PC-9 (cell line): ENCODE data around the gene ISLR2.

Experiments used
- EZH2 ChIP-seq: fragments of 200-600 bp; sonication (generic); IDR thresholded peaks from 2 replicates; pipeline ENCODE4 v1.8.0; 2017; ENCODE audit warnings: antibody characterized with exemption, low read depth
- TF ChIP-seq, protein P1 (sequence below): fragments of 200-600 bp; sonication (generic); conservative IDR thresholded peaks from 2 replicates; pipeline ENCODE4 v1.6.1; 2017; ENCODE audit warnings: mixed run types, antibody characterized with exemption, mild to moderate bottlenecking, moderate library complexity

DNA sequence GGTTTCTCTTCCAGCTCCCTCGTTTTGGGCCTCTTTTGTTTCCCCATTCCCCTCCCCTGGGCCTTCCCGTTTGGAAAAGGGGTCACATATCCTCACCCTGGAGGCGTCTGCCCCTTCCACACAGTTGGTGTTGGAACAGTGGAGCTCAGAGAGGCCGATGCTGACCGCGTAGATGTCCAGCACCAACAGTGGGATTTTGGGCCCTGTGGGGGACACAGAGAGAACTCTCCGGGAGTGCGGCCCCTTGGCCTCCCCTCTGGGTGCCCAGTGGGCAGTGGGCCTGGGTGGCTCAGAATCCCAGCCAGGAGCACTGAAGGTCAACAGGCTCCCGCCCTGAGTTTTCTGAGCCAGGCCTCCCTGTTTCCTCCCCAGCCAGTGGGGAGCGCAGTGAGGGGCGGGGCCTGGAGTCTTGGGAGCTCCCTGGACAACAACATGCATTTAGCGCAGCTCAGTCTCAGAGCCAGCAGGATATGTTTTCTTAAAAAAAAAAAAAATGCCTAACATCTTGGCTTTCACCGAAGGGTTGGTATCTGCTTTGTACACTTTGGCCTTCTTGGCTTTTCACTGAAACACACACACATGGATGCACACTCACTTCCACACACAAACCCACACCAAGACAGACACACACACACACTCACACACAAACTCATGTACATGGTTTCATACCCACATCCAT is 42.5 kb downstream of the ISLR2 start:
- TF ChIP-seq, protein P1, sequence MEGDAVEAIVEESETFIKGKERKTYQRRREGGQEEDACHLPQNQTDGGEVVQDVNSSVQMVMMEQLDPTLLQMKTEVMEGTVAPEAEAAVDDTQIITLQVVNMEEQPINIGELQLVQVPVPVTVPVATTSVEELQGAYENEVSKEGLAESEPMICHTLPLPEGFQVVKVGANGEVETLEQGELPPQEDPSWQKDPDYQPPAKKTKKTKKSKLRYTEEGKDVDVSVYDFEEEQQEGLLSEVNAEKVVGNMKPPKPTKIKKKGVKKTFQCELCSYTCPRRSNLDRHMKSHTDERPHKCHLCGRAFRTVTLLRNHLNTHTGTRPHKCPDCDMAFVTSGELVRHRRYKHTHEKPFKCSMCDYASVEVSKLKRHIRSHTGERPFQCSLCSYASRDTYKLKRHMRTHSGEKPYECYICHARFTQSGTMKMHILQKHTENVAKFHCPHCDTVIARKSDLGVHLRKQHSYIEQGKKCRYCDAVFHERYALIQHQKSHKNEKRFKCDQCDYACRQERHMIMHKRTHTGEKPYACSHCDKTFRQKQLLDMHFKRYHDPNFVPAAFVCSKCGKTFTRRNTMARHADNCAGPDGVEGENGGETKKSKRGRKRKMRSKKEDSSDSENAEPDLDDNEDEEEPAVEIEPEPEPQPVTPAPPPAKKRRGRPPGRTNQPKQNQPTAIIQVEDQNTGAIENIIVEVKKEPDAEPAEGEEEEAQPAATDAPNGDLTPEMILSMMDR: no peak
- no peak for TF ChIP-seq EZH2
